ENCODE data around the gene PTGDS.
A peak's percentile ranks its signal among the peaks of the same experiment; 100 is the strongest.

PTGDS gene

GRCh38 chr9:136969774-136970173, 7.5 kb upstream of the PTGDS start:
- FAIRE-seq (no peak), DNase-seq (ENCODE audit: insufficient read length) (no peak)
- TF ChIP-seq POLR2AphosphoS5 (IDR thresholded peaks at IDR 0.05; ENCODE audit: low read depth, low read length) (no peak), TAF1 (IDR thresholded peaks at IDR 0.05; ENCODE audit: borderline replicate concordance, low read depth, low read length) (no peak), POLR2A (IDR thresholded peaks at IDR 0.05; ENCODE audit: low read depth, low read length) (no peak)

DNA sequence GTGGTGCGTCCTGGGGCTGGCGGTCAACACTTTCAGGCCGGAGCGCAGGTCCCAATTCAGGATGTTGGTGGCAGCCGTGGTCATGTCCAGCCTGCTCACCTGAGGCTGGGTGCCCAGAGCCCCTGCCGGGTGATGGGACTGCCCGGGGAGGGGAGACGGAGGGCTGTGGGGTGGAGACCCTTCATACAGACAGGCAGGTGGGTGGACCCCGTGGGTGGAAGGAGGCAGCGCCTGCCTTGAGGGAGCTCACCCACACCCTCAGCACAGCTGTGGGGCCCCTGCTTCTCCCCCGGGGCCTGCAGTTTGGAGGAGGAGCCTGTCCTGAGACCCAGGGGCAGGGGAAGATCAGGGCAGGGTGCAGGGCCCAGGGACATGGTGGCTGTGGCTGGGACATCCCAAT, 6.9 kb upstream of the PTGDS start:
- TF ChIP-seq POLR2AphosphoS5 (IDR thresholded peaks at IDR 0.05; ENCODE audit: low read depth, low read length) (no peak), POLR2A (IDR thresholded peaks at IDR 0.05; ENCODE audit: low read depth, low read length) (no peak), TAF1 (IDR thresholded peaks at IDR 0.05; ENCODE audit: borderline replicate concordance, low read depth, low read length) (no peak)
- no peak for FAIRE-seq
- no peak for DNase-seq (ENCODE audit: insufficient read length)

GRCh38 chr9:136971746-136972145, 5.6 kb upstream of the PTGDS start:
- no peak for TF ChIP-seq POLR2A (IDR thresholded peaks at IDR 0.05; ENCODE audit: low read depth, low read length)
- TF ChIP-seq TAF1 (IDR thresholded peaks at IDR 0.05; ENCODE audit: borderline replicate concordance, low read depth, low read length) = no peak
- TF ChIP-seq POLR2AphosphoS5 (IDR thresholded peaks at IDR 0.05; ENCODE audit: low read depth, low read length) = no peak
- FAIRE-seq = no peak
- no peak for DNase-seq (ENCODE audit: insufficient read length)

GRCh38 chr9:136972335-136972734, 5.0 kb upstream of the PTGDS start:
- FAIRE-seq = no peak
- TF ChIP-seq POLR2A (IDR thresholded peaks at IDR 0.05; ENCODE audit: low read depth, low read length) = no peak
- no peak for TF ChIP-seq TAF1 (IDR thresholded peaks at IDR 0.05; ENCODE audit: borderline replicate concordance, low read depth, low read length)
- no peak for TF ChIP-seq POLR2AphosphoS5 (IDR thresholded peaks at IDR 0.05; ENCODE audit: low read depth, low read length)

GRCh38 chr9:136972743-136973142, 4.6 kb upstream of the PTGDS start:
- FAIRE-seq (no peak), DNase-seq (ENCODE audit: insufficient read length) (no peak)
- no peak for TF ChIP-seq TAF1 (IDR thresholded peaks at IDR 0.05; ENCODE audit: borderline replicate concordance, low read depth, low read length)
- TF ChIP-seq POLR2AphosphoS5 (IDR thresholded peaks at IDR 0.05; ENCODE audit: low read depth, low read length) = no peak
- no peak for TF ChIP-seq POLR2A (IDR thresholded peaks at IDR 0.05; ENCODE audit: low read depth, low read length)

More at GRCh38 chr9:136972335-136972734, 5.0 kb upstream of the PTGDS start:
- no peak for DNase-seq (ENCODE audit: insufficient read length)

DNA sequence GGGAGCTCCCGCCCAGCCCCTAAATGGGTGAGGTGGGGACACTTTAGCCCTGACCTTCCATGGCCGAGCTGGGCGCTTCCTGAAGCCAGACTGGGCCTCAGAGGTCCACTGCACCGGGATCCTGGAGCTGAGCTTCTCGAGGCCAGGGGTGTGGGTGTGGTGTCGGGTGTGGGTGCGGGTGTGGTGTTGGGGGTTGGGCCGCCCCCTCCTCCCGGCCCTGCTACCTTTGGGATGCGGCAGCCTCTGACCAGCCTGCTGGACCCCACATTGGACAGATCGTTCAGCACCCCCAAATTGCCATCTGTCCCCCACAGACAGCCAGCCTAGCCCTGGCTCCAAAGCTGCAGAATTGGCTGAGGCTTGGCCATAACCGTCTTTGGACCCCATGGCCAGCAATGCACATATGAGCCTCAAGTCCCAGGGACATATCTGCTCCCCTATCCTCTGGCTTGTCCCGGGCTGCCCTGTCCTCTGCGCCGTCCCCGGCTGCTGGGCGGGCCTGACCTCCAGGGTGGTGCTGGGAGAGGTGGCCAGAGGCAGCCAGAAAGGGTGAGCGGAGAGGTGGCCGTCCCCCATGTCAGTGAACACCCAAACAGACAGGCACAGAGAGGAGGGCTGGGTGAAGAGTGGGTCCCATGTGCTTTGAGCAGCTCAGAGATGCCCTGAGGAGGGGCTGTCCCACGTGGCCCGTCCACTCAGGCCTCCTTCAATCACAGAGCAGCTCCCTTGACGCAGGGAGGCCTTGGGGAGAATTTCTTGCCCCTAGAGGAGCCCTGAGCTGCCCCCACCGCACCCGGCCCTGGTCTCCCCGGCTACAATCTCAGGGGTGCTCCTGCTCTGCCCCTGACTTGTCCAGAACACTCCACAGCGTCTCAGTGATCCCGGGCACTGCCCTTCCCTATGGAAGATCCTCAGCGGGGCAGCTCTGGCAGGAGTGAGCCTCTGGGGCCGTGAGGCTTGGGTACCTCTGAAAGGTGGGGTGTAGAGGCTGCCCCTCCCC, 3.4 kb upstream of the PTGDS start:
- no peak for DNase-seq (ENCODE audit: insufficient read length)
- TF ChIP-seq POLR2AphosphoS5 (IDR thresholded peaks at IDR 0.05; ENCODE audit: low read depth, low read length) = no peak
- TF ChIP-seq POLR2A (IDR thresholded peaks at IDR 0.05; ENCODE audit: low read depth, low read length) = no peak
- TF ChIP-seq TAF1 (IDR thresholded peaks at IDR 0.05; ENCODE audit: borderline replicate concordance, low read depth, low read length) = no peak
- FAIRE-seq = no peak

GRCh38 chr9:136974817-136975535, 2.3 kb upstream of the PTGDS start:
- TF ChIP-seq POLR2AphosphoS5 (IDR thresholded peaks at IDR 0.05; ENCODE audit: low read depth, low read length) = no peak
- TF ChIP-seq TAF1 (IDR thresholded peaks at IDR 0.05; ENCODE audit: borderline replicate concordance, low read depth, low read length) = no peak
- no peak for TF ChIP-seq POLR2A (IDR thresholded peaks at IDR 0.05; ENCODE audit: low read depth, low read length)
- no peak for FAIRE-seq

DNA sequence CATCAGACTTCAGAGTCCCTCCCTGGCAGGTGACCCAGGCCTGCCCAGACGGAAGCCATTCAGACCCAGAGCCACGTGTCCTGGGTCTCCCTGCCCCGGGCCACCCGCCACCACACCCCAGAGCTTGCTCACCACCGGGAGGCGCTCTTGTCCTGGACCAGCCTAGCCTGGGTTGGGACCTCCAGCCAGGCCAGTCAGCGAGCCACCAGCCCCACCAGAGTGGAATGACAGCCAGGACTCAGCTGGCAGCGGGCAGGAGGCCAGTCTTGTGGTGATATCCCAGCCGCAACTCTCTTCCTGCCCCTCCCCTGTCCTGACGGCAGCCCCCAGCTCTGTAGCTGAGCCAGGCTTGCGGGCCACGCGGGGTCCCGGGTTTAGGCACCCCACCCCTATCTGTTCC, 1.7 kb upstream of the PTGDS start:
- FAIRE-seq (no peak), DNase-seq (ENCODE audit: insufficient read length) (no peak)
- TF ChIP-seq POLR2AphosphoS5 (IDR thresholded peaks at IDR 0.05; ENCODE audit: low read depth, low read length) = no peak
- TF ChIP-seq TAF1 (IDR thresholded peaks at IDR 0.05; ENCODE audit: borderline replicate concordance, low read depth, low read length) = no peak
- no peak for TF ChIP-seq POLR2A (IDR thresholded peaks at IDR 0.05; ENCODE audit: low read depth, low read length)

More at GRCh38 chr9:136974817-136975535, 2.3 kb upstream of the PTGDS start:
- no peak for DNase-seq (ENCODE audit: insufficient read length)

DNA sequence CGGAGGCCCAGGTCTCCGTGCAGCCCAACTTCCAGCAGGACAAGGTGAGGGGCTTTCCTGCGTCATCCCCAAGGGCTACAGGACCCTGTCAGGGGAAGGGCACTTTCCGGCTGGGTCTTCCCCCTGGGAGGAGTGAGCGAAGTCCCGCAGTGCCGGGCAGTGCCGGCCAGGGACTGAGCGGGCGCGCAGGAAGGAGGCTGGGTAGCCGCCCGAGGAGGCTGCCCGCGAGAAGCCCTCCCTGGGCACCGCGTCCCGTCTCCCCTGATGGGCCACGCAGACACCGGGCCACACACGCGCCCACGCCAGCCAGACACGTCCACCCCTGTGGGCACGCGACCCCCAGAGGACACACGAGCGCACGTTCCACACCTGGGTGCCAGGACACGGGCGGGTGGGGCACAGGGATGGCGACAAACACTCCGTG, 357 bp downstream of the PTGDS start:
- no peak for FAIRE-seq
- TF ChIP-seq POLR2A (IDR thresholded peaks at IDR 0.05; ENCODE audit: low read depth, low read length) = no peak
- TF ChIP-seq TAF1 (IDR thresholded peaks at IDR 0.05; ENCODE audit: borderline replicate concordance, low read depth, low read length) = no peak
- TF ChIP-seq POLR2AphosphoS5 (IDR thresholded peaks at IDR 0.05; ENCODE audit: low read depth, low read length) = no peak
- DNase-seq (ENCODE audit: insufficient read length) = no peak

GRCh38 chr9:136978073-136978864, 965 bp downstream of the PTGDS start:
- no peak for FAIRE-seq
- DNase-seq (ENCODE audit: insufficient read length) = peak; percentile 82

More at GRCh38 chr9:136978073-136978864, 965 bp downstream of the PTGDS start:
- no peak for TF ChIP-seq POLR2AphosphoS5 (IDR thresholded peaks at IDR 0.05; ENCODE audit: low read depth, low read length)
- no peak for TF ChIP-seq POLR2A (IDR thresholded peaks at IDR 0.05; ENCODE audit: low read depth, low read length)
- no peak for TF ChIP-seq TAF1 (IDR thresholded peaks at IDR 0.05; ENCODE audit: borderline replicate concordance, low read depth, low read length)
